ENCODE data around the gene CEP85L. TPM values are rescaled to one million over a fixed set of nuclear protein-coding genes. Genes with fewer than 3 reads are reported as not detected.

The CEP85L gene
- total RNA-seq, 2 experiments from 2014 or later: 9.6 to 12.0 TPM

DNA sequence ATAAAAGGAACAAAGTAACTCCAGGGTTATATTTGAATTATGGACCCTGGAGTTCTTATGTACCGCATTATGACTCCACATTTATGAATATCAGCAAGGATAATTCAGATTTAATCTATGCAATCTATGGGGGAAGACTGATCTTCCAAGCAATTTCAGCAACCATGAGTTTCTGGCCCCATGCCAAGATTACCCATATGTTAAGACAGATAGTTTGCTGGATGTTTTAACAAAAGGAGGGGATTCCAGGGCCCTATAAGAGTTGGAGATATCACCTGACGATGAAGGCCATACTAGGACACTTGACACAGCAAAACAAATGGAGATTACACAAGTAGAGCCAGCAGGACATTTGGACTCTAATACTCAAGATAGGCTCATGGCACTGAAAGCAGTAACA lies 149.2 kb downstream of the CEP85L start:
- DNase-seq (ENCODE audit: low spot score): no peak
- H3K79me2 ChIP-seq (ENCODE audit: insufficient read depth, low read depth, low read length): no peaks in the 10 kb centered on the region
- ChIA-PET CTCF (ENCODE audit: unreplicated experiment) (no interaction called here), POLR2A (no interaction called here)
- BruUV-seq (replicated peaks): no TSS peak
- TF ChIP-seq, protein P1, sequence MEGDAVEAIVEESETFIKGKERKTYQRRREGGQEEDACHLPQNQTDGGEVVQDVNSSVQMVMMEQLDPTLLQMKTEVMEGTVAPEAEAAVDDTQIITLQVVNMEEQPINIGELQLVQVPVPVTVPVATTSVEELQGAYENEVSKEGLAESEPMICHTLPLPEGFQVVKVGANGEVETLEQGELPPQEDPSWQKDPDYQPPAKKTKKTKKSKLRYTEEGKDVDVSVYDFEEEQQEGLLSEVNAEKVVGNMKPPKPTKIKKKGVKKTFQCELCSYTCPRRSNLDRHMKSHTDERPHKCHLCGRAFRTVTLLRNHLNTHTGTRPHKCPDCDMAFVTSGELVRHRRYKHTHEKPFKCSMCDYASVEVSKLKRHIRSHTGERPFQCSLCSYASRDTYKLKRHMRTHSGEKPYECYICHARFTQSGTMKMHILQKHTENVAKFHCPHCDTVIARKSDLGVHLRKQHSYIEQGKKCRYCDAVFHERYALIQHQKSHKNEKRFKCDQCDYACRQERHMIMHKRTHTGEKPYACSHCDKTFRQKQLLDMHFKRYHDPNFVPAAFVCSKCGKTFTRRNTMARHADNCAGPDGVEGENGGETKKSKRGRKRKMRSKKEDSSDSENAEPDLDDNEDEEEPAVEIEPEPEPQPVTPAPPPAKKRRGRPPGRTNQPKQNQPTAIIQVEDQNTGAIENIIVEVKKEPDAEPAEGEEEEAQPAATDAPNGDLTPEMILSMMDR (conservative IDR thresholded peaks at IDR 0.05; ENCODE audit: low read length): no peak
- TF ChIP-seq EZH2phosphoT487 (IDR thresholded peaks at IDR 0.05; ENCODE audit: borderline replicate concordance, low read depth, low read length): no peak
- H3K9me2 ChIP-seq (ENCODE audit: insufficient read depth, low read length): no peaks in the 10 kb centered on the region
- H3K36me3 ChIP-seq (ENCODE audit: insufficient read depth, low read length): no peaks in the 10 kb centered on the region
- H3K9me3 ChIP-seq (ENCODE audit: low read length): no peaks in the 10 kb centered on the region
- H2AFZ ChIP-seq (ENCODE audit: low read length): no peak overlapping the region
- no peak overlapping the region for H3K4me3 ChIP-seq (ENCODE audit: low read depth, low read length, poor library complexity, severe bottlenecking)
- no peak overlapping the region for H3K27ac ChIP-seq (ENCODE audit: low read depth, low read length, poor library complexity, severe bottlenecking)
- H3K4me2 ChIP-seq (ENCODE audit: low read length): no peak overlapping the region
- intact Hi-C loops (cut with micrococcal nuclease; ENCODE audit: unreplicated experiment): no loop called here
- 0 out of 2 replicates have a peak, but pooled peaks cover 3% of the 10 kb centered on the region for H4K20me1 ChIP-seq (ENCODE audit: insufficient read depth, low read length)
- no peaks in the 10 kb centered on the region for H3K4me1 ChIP-seq (ENCODE audit: insufficient read depth, low read length, poor library complexity, severe bottlenecking)

DNA sequence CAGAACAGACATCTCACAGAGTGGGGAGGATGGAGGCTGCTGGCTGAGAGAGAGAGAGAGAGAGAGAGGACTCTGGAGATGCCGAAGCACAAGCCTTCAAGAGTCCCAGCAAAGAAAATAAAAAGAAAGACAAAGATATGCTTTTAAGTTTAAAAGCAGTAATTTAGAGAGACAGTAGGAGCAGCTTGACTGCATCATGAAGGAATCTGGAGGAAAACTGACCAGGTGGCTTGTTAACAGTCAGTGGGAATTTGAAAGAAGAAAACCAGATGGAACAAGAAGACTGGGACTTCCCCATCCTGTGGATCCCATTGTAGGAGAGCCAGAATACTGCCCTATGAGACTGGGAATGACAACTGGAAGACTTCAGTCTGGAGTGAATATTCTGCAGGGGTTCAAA lies 149.6 kb downstream of the CEP85L start:
- Histone ChIP-seq H3K9me3 (ENCODE audit: low read length) (no peaks in the 10 kb centered on the region), H3K4me1 (ENCODE audit: insufficient read depth, low read length, poor library complexity, severe bottlenecking) (no peaks in the 10 kb centered on the region), H3K36me3 (ENCODE audit: insufficient read depth, low read length) (no peaks in the 10 kb centered on the region), H3K4me2 (ENCODE audit: low read length) (no peak overlapping the region), H3K27ac (ENCODE audit: low read depth, low read length, poor library complexity, severe bottlenecking) (no peak overlapping the region), H3K9me2 (ENCODE audit: insufficient read depth, low read length) (no peaks in the 10 kb centered on the region), H3K79me2 (ENCODE audit: insufficient read depth, low read depth, low read length) (no peaks in the 10 kb centered on the region), H3K4me3 (ENCODE audit: low read depth, low read length, poor library complexity, severe bottlenecking) (no peak overlapping the region), H4K20me1 (ENCODE audit: insufficient read depth, low read length) (0 out of 2 replicates have a peak, but pooled peaks cover 3% of the 10 kb centered on the region), H2AFZ (ENCODE audit: low read length) (no peak overlapping the region)
- no peak for DNase-seq (ENCODE audit: low spot score)
- TF ChIP-seq, protein P1 (conservative IDR thresholded peaks at IDR 0.05; ENCODE audit: low read length): no peak
- TF ChIP-seq EZH2phosphoT487 (IDR thresholded peaks at IDR 0.05; ENCODE audit: borderline replicate concordance, low read depth, low read length): no peak
- intact Hi-C loops (cut with micrococcal nuclease; ENCODE audit: unreplicated experiment): no loop called here
- BruUV-seq (replicated peaks): no TSS peak
- POLR2A ChIA-PET: no interaction called here
- CTCF ChIA-PET (ENCODE audit: unreplicated experiment): no interaction called here

DNA sequence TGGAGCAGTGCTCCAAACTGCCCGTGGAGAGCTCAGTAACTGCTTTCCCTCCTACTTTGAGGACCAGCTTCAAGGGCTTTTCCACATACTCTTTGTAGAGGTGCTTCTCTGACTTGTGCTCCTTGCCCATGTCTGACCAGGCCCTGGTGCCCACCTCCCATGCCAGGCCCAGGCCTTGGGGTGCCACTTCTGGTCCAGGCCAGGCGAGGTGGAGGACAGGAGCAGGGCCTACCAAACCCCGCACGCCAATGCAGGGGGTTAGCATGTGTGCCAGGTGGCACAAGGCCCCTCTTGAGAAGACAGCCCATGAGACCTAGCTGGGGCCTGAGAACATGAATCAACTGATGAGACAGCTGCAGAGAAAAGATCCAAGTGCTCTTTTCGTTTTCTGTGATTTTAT lies 150.3 kb downstream of the CEP85L start:
- no peak overlapping the region for H3K4me3 ChIP-seq (ENCODE audit: low read depth, low read length, poor library complexity, severe bottlenecking)
- H3K79me2 ChIP-seq (ENCODE audit: insufficient read depth, low read depth, low read length): no peaks in the 10 kb centered on the region
- H3K4me1 ChIP-seq (ENCODE audit: insufficient read depth, low read length, poor library complexity, severe bottlenecking): no peaks in the 10 kb centered on the region
- intact Hi-C loops (cut with micrococcal nuclease; ENCODE audit: unreplicated experiment): no loop called here
- DNase-seq (ENCODE audit: low spot score): no peak
- no peaks in the 10 kb centered on the region for H3K9me2 ChIP-seq (ENCODE audit: insufficient read depth, low read length)
- no peaks in the 10 kb centered on the region for H3K9me3 ChIP-seq (ENCODE audit: low read length)
- ChIA-PET POLR2A (no interaction called here), CTCF (ENCODE audit: unreplicated experiment) (no interaction called here)
- no TSS peak for BruUV-seq (replicated peaks)
- H3K4me2 ChIP-seq (ENCODE audit: low read length): no peak overlapping the region
- H2AFZ ChIP-seq (ENCODE audit: low read length): no peak overlapping the region
- 0 out of 2 replicates have a peak, but pooled peaks cover 2% of the 10 kb centered on the region for H4K20me1 ChIP-seq (ENCODE audit: insufficient read depth, low read length)
- H3K36me3 ChIP-seq (ENCODE audit: insufficient read depth, low read length): no peaks in the 10 kb centered on the region
- H3K27ac ChIP-seq (ENCODE audit: low read depth, low read length, poor library complexity, severe bottlenecking): no peak overlapping the region
- no peak for TF ChIP-seq EZH2phosphoT487 (IDR thresholded peaks at IDR 0.05; ENCODE audit: borderline replicate concordance, low read depth, low read length)
- TF ChIP-seq, protein P1 (conservative IDR thresholded peaks at IDR 0.05; ENCODE audit: low read length): no peak

Data from OCI-LY7 (cell line).